Stimulated activated CD8-positive, alpha-beta memory T cell treated with anti-CD3 and anti-CD28 coated beads, Interleukin-7, amount 100 ng/mL, for 24 hours (primary cell): Measurements from ENCODE around the gene PARK7.

ENCODE experiments used
- DNase-seq: peaks from one replicate; pipeline ENCODE4 v3.0.0-alpha.2; 2020; ENCODE audit warnings: low read depth

The PARK7 gene

GRCh38 chr1:8010080-8010664, 48.7 kb downstream of the PARK7 start:
- DNase-seq = no peak

- DNase-seq = no peak
Measured at GRCh38 chr1:8011016-8011415, 49.5 kb downstream of the PARK7 start.

- DNase-seq = no peak
Measured at GRCh38 chr1:8011923-8012858, 50.7 kb downstream of the PARK7 start.

- no peak for DNase-seq
Measured at GRCh38 chr1:8012955-8013354, 51.4 kb downstream of the PARK7 start.

- no peak for DNase-seq
Measured at GRCh38 chr1:8013399-8013798, 51.9 kb downstream of the PARK7 start.

- no peak for DNase-seq
Measured at GRCh38 chr1:8013800-8014199, 52.3 kb downstream of the PARK7 start.

- no peak for DNase-seq
Measured at GRCh38 chr1:8014381-8014988, 53.0 kb downstream of the PARK7 start.

GRCh38 chr1:8015036-8015808, 53.7 kb downstream of the PARK7 start:
- DNase-seq = no peak

GRCh38 chr1:8015809-8016165, 54.3 kb downstream of the PARK7 start:
- no peak for DNase-seq

GRCh38 chr1:8016210-8016894, 54.8 kb downstream of the PARK7 start:
- DNase-seq = no peak

- DNase-seq = no peak
Measured at GRCh38 chr1:8016895-8017241, 55.4 kb downstream of the PARK7 start.

GRCh38 chr1:8017495-8018197, 56.1 kb downstream of the PARK7 start:
- DNase-seq = no peak

GRCh38 chr1:8018492-8019228, 57.1 kb downstream of the PARK7 start:
- no peak for DNase-seq

- DNase-seq = no peak
Measured at GRCh38 chr1:8019229-8019620, 57.7 kb downstream of the PARK7 start.

- no peak for DNase-seq
Measured at GRCh38 chr1:8020032-8020431, 58.5 kb downstream of the PARK7 start.

- no peak for DNase-seq
Measured at GRCh38 chr1:8021676-8022266, 60.3 kb downstream of the PARK7 start.

GRCh38 chr1:8022395-8023286, 61.1 kb downstream of the PARK7 start:
- DNase-seq = no peak

- DNase-seq = no peak
Measured at GRCh38 chr1:8023287-8023994, 61.9 kb downstream of the PARK7 start.

- DNase-seq = no peak
Measured at GRCh38 chr1:8023995-8024313, 62.4 kb downstream of the PARK7 start.
